ENCODE results near the gene SHROOM4.

DNA sequence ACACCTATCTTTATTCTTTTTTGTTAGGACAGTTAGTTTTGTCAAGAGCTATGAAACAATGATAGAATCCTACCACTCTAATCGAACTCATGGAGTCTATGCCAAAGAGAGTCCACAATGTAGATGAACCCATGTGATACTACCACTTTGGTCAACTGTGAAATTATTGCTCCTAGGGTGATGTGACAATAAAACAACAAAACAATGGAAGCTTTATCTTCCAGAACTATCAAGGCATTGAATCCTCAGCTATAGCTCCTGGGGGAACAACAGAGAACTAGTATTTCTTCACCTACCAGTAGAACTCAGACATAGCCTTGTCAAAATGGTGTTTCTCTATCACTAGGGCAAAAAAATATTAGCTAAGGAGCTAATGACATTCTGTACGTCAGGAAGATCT is 62.9 kb downstream of the SHROOM4 start:
- TF ChIP-seq, protein P1, sequence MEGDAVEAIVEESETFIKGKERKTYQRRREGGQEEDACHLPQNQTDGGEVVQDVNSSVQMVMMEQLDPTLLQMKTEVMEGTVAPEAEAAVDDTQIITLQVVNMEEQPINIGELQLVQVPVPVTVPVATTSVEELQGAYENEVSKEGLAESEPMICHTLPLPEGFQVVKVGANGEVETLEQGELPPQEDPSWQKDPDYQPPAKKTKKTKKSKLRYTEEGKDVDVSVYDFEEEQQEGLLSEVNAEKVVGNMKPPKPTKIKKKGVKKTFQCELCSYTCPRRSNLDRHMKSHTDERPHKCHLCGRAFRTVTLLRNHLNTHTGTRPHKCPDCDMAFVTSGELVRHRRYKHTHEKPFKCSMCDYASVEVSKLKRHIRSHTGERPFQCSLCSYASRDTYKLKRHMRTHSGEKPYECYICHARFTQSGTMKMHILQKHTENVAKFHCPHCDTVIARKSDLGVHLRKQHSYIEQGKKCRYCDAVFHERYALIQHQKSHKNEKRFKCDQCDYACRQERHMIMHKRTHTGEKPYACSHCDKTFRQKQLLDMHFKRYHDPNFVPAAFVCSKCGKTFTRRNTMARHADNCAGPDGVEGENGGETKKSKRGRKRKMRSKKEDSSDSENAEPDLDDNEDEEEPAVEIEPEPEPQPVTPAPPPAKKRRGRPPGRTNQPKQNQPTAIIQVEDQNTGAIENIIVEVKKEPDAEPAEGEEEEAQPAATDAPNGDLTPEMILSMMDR (IDR thresholded peaks at IDR 0.05) = no peak
- no peak for TF ChIP-seq POLR2A (IDR thresholded peaks at IDR 0.05)
